GM19467 (cell line): ENCODE data around the gene MAGI1.
"Not testable (repeated sequence)": the region's sequence is repeated elsewhere in the genome, so short reads cannot be mapped to it uniquely, and the experiment has no call there.

Experiments
- ATAC-seq: cut with Tn5 transposase; IDR thresholded peaks from one replicate; pipeline ENCODE4 v1.9.1; 2021; ENCODE audit warnings: mild to moderate bottlenecking, moderate library complexity; ENCODE audit not compliant: unreplicated experiment

The MAGI1 gene

GRCh38 chr3:65557899-65558564 lies 480.7 kb downstream of the MAGI1 start:
- ATAC-seq: no peak

DNA sequence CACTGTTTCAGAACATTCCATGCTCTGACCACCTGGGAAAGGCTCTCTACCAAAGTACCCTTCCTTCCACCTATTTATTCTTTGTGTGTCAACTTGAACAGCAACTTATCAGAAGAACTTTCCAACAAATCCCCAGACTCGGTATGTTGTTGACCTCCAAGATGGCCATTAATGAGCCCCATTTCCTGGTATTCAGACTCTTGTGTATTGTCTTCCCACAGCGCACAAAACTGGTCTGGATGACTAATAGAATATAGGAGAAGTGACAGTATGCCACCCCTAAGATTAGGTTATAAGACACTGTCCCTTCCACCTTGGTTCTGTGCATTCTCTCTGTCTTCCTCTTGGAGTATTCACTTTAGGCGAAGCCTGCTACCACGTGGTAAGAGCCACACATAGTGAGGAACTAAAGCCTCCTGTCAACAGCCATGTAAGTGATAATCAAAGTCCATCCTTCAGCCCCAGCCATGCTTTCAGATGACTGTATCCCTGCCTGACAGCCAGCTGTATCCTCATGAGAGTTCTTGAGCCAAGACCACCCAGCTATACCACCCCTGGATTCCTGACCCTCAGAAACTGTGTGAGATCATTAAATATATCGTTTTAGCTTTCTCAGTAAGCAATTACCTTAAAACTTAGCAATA lies 481.7 kb downstream of the MAGI1 start:
- ATAC-seq: no peak

DNA sequence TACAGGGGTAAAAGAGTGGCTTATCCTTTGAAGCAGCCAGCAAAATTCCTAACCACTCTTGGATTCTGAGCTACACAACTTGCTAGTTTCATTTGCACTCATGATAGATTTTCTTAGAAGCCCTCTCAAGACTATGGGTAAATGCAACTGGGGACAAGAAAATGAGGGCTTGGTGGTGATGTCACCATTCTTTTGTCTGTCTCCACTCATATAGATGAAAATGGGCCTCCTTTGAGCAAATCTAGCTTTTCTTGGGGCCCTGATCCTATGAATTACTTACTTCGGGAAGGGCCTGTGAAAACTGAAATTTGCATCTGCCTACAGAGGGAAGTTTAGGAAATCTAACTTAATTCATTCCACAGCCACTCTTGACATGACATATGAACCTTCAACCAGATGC lies 486.3 kb downstream of the MAGI1 start:
- no peak for ATAC-seq

DNA sequence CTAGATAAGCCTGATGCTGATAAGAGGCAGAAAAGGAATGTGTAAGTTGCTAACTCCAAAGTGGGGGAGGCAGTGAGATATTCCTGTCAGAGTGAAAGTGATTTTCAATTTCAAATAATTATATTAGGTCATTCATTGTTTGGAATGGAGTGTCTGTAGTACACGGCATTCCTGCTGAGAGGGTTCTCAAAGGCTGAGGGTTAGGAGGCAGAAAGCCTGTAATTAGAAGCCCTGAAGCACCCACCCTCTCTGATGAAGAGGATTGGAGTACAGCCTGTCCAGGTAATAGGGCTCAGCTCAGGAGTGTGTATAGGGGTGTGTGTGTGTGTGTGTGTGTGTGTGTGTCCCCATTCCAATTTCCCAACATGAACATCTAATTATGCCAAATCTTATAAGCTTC lies 486.8 kb downstream of the MAGI1 start:
- no peak for ATAC-seq

DNA sequence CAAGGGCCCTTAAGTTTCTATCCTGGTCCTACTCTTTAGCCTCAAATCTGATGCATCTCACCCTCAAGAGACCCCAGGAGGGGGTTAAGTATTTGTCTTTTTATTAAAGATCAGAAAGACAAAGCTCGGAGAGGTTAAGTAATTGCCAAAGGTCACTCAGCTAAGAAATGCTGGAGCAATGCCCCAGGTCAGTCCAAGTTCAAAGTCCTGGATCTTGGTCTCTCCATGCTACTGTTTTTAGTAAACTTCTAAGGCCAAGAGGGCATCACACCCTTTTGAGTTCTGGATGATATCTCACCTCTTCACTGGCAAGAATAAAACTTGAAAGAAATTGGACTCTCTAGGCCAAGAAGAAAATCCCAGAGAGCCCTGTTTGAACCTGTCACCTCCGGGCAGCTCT lies 488.6 kb downstream of the MAGI1 start:
- ATAC-seq: no peak

- no peak for ATAC-seq
These were observed 489.1 kb downstream of the MAGI1 start for GRCh38 chr3:65549626-65549959.

DNA sequence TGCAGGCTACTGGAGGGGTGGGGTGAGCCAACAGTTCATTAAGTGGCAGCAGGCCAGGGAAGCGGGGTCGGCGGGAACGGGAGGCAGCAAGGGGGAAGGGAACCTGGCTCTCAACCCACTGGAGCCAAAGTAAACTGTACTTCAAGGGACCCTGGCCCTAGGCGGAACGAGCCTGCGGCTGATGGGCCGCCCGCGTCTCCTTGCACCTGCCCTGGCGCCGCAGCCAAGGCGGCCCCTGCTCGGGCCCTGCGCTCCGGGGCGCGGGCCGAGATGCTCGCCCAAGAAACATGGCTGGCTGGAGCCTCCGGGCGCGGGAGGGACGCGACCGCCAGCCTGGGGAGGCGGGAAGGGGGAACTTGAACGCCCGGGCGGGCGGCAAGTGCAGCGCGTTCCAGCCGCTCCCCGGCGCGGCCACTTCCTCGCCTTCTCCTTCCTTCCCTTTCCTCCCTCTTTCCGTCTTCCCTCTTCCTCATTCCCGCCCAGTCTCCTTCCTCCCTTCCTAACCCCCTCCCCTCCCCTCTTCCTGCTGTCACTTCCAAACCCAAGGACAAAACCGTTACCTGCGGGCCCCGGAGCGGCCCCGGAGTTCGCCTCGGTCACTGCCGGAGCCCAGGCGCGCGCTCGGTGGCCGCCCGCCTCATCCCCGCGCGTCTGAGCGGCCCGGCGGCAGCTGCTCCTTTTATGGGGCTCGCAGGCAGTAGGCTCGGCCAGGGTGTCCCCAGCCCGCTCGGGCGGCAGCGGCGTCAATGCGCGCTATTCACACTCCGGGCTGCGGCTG lies 489.7 kb downstream of the MAGI1 start:
- no peak for ATAC-seq

GRCh38 chr3:65545429-65545828 lies 493.3 kb downstream of the MAGI1 start:
- ATAC-seq: no peak

DNA sequence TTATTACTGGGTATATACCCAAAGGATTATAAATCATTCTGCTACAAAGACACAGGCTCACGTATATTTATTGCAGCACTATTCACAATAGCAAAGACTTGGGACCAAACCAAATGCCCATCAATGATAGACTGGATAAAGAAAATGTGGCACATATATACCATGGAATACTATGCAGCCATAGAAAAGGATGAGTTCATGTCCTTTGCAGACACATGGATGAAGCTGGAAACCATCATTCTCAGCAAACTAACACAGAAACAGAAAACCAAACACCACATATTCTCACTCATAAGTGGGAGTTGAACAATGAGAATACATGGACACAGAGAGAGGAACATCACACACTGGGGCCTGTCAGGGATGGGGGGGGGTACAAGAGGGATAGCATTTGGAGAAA lies 495.3 kb downstream of the MAGI1 start:
- ATAC-seq: not testable (repeated sequence)

GRCh38 chr3:65540666-65541065 lies 498.1 kb downstream of the MAGI1 start:
- ATAC-seq: no peak

DNA sequence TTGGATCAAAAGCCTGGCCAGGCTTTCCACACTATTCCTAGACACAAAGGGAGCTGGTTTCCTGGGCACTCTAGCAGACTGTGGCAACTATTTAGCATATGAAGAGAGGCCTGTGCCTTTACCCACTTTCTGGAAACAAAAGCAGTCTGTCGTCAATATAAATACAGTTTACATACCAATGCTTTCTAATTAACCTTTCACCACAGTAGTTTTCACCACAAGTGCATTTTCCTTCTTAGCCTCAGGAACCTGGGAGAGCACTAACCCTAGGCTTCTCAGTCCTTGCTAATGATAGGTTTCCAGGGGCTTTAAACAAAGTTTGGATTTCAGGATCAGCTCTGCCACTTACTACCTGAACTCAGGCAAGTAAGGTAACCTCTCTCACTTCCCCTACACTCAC lies 499.1 kb downstream of the MAGI1 start:
- no peak for ATAC-seq

- no peak for ATAC-seq
These were observed 500.6 kb downstream of the MAGI1 start for GRCh38 chr3:65538101-65538500.

GRCh38 chr3:65537109-65537508 lies 501.6 kb downstream of the MAGI1 start:
- no peak for ATAC-seq

DNA sequence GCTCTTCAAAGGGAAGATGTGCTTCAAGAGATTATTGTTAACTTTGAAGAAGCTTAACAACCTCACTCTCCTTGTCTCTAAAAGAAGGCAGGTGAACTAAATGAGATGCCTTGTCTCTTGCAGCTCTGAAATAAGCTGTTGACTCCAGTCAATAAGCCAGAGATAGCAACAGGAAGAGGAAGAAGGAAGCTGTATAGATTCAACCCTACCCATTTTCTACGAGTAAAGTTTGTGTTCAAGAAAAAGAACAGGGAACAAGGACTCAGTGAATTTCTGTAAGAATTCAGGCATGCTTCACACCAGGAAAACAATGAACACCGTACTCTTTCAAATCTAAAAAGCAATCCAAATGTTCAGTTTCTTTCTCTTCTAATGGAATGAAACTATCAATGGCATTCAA lies 503.5 kb downstream of the MAGI1 start:
- no peak for ATAC-seq

DNA sequence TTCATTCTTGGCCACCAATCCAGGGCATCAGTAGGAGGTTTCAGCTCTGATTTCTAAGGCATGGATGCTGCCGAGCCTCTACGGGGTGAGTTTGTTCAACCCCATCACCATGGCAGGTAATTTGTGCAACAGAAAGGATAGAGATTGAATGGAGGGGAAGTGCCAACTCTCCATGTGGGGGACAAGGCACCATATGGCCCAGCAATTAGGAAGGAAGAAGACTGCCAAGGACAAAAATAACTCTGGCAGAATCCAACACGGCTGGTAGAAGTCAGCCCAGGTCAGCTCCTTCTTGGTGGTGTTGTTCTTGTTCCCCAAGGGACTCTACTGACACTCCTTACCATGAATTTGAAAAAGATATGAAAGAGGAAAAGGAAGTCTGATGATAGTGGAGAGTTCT lies 503.9 kb downstream of the MAGI1 start:
- ATAC-seq: no peak

DNA sequence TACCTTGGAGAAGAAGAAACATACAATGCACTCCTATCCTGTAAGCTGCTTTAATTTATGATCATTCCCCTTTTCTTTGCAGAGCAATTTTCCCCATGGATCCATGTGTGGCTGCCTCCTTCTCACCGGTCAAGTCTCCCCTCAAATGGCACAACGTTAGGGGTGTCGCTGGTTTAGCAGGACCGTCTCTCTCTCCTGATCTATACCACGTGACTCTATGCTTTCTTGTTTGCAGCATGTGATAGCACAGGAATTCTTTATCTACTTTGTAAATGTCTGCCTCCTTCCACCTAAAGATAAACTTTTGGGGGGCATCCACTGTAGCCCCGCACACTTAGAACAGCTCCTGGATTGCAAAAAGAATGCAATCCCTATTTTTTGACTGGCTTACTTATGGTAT lies 506.0 kb downstream of the MAGI1 start:
- ATAC-seq: no peak

DNA sequence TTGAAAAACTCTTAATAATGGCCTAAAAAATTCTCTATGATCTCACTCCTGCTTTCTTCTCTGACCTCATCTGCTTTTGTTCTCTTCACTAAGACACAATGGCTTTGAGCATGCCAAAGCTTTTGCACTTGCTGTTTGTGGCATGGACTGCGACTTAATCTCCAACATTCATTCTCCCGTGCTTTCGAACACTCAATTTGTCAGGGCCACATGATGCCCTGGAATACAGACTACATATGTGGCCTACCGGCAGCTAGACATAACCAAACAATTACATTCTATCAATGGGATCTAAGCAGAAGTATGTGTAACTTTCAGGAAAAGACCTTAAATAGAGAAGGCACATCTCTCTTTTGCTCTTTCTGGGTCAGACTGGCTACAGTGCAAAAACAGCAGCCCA lies 506.5 kb downstream of the MAGI1 start:
- no peak for ATAC-seq

DNA sequence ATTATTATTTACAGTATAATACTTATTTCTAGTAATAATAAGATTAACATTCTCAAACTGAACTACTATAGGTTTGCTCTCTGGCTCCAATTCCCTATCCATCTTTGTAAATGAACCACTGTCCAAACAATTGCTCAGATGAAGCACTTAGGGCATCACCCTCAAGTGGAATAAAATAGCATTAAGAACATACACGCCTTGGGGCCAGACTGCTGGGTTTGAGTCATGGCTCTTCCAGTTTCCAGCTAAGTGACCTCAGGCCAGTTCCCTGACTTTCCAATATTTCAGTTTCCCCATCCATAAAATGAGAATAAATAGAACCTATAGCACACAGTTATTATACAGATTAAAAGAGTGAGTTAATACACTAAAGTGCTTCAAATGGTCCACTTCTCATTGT lies 507.2 kb downstream of the MAGI1 start:
- no peak for ATAC-seq

DNA sequence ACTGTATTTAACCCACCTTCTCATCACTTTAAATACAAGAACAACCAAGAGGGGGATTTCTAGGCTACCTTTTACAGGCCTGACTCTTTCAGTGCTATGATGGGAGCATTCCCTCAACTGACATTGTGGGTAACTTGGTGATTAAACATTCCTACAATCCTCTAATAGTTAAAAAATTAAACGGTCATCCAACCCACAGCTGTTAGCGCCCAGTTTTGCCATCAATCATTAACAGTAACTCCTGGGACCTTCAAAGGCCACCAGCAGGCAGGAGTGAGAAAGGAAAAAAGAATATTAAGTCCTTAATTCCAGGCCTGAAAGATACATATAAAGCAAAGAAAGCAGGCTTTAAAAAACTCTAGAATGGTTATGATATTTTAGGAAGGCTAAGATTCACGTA lies 512.1 kb downstream of the MAGI1 start:
- no peak for ATAC-seq

- no peak for ATAC-seq
These were observed 514.1 kb downstream of the MAGI1 start for GRCh38 chr3:65524584-65524983.

GRCh38 chr3:65523878-65524277 lies 514.8 kb downstream of the MAGI1 start:
- no peak for ATAC-seq

DNA sequence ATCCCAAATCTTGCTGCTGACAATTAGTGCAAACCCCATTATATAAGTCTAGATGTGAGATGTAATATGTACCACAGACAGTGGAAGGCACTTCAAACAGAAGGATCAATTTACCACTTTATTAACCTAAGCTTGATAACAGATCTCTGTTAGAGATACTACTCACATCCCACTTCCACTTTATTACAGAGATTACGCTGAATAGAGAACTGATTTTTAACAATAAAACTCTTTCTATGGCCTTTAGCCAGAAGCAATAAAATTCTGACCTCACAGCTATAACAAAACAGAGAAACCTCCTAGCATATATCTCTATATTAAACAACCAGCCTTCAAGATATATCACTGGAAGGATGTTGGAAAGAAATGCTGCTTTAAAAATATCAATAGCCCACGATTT lies 517.7 kb downstream of the MAGI1 start:
- ATAC-seq: no peak
